Measurements from ENCODE around the gene EMD. TPM values are rescaled to one million over a fixed set of nuclear protein-coding genes. Genes with fewer than 3 reads are reported as not detected.
A peak's percentile ranks its signal among the peaks of the same experiment; 100 is the strongest.
"Not testable (repeated sequence)": the region's sequence is repeated elsewhere in the genome, so short reads cannot be mapped to it uniquely, and the experiment has no call there.

Gene EMD
- total RNA-seq (2014; rRNA removed; shearing (Covaris generic)) = 56.2 and 57.1 TPM in 2 replicates

DNA sequence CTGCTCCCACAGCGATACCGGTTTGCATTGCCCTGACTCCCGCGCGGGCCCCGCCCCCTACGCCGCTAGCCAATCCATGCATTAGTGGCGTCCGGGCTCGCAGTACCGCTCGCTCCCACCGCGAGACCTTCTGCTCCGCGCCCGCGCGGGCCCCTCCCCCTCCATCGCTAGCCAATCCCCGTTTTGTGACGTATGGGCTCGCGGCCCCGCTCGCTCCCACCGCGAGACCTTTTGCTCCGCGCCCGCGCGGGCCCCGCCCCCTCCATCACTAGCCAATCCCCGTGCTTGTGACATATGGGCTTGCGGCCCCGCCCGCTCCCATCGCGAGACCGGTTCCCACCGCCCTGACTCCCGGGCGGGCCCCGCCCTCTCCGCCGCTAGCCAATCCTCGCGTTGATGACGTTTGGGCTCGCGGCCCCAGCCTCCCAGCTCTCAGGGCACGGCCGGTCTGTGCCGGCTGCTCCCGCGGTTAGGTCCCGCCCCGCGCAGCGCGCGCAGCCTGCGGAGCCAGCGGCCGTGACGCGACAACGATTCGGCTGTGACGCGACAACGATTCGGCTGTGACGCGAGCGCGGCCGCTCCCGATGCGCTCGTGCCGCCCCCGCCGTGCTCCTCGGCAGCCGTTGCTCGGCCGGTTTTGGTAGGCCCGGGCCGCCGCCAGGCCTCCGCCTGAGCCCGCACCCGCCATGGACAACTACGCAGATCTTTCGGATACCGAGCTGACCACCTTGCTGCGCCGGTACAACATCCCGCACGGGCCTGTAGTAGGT lies at the start of gene EMD:
EMD (plus strand) TSS at position 497 of the 770 bp plus-strand sequence; CDS start at position 687, 190 bp downstream.
- 0 out of 2 replicates have a peak, but pooled peaks cover 3% of the 10 kb centered on the region for H3K36me3 ChIP-seq (replicated peaks; ENCODE audit: control insufficient read depth, insufficient read depth, low read length)
- peaks cover 3% of the 10 kb centered on the region; the same call in 1 of the 2 replicates for H3K27me3 ChIP-seq (ENCODE audit: control insufficient read depth, insufficient read depth, low read length)
- peak; percentile 97 for DNase-seq
- H3K4me3 ChIP-seq (ENCODE audit: insufficient read depth, low read depth, low read length) = peak within 1 kb of the TSS; percentile 79

DNA sequence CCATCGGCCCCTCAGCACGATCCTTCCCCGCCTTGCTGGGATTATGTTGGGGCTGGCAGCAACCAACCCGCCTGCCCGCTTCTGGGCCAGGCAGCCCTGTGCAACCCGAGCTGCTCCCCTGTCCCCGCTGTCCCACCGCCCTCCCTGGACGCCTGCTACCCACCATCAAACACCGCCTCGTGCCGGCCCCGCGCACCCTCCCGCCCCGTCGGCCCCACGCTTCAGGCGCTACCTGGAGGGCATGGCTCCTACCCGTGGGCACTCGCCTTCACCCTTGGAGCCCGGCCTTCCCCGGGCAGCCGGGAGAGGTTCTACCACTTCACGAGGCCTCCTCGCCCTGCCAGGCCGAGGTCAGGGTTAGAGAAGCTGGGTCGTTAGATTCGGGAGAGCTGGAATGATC lies 46.5 kb upstream of the EMD start:
- no peaks in the 10 kb centered on the region for H3K27me3 ChIP-seq (ENCODE audit: control insufficient read depth, insufficient read depth, low read length)
- DNase-seq = no peak
- no peaks in the 10 kb centered on the region for H3K36me3 ChIP-seq (replicated peaks; ENCODE audit: control insufficient read depth, insufficient read depth, low read length)
- no peak overlapping the region for H3K4me3 ChIP-seq (ENCODE audit: insufficient read depth, low read depth, low read length)

GRCh38 chrX:154333116-154333515 lies 46.0 kb upstream of the EMD start:
- H3K36me3 ChIP-seq (replicated peaks; ENCODE audit: control insufficient read depth, insufficient read depth, low read length) = no peaks in the 10 kb centered on the region
- H3K4me3 ChIP-seq (ENCODE audit: insufficient read depth, low read depth, low read length) = no peak overlapping the region
- H3K27me3 ChIP-seq (ENCODE audit: control insufficient read depth, insufficient read depth, low read length) = no peaks in the 10 kb centered on the region
- no peak for DNase-seq

GRCh38 chrX:154333837-154334271 lies 45.2 kb upstream of the EMD start:
- DNase-seq = peak; percentile 14
- Histone ChIP-seq H3K27me3 (ENCODE audit: control insufficient read depth, insufficient read depth, low read length) (no peaks in the 10 kb centered on the region), H3K4me3 (ENCODE audit: insufficient read depth, low read depth, low read length) (no peak overlapping the region), H3K36me3 (replicated peaks; ENCODE audit: control insufficient read depth, insufficient read depth, low read length) (no peaks in the 10 kb centered on the region)

DNA sequence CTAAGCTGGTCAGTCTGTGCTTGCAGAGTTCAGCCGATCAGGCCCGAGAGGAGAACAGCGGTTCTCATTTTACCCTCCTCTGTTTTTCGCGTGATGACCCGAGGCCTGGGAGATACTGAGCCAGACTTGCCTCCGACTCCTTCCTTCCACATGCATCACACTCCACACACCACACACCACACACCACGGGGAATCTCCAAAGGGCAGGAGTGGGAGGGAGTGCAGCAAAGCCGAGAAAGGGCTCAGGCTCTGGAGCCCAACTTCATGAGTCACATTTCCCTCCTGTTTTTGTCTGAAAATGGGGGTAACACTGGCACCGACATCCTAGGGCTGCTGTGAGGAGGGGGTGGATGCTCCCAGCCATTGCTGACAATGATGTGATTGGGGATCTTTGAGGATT lies 44.6 kb upstream of the EMD start:
- Histone ChIP-seq H3K36me3 (replicated peaks; ENCODE audit: control insufficient read depth, insufficient read depth, low read length) (no peaks in the 10 kb centered on the region), H3K4me3 (ENCODE audit: insufficient read depth, low read depth, low read length) (no peak overlapping the region), H3K27me3 (ENCODE audit: control insufficient read depth, insufficient read depth, low read length) (no peaks in the 10 kb centered on the region)
- peak; percentile 21 for DNase-seq

DNA sequence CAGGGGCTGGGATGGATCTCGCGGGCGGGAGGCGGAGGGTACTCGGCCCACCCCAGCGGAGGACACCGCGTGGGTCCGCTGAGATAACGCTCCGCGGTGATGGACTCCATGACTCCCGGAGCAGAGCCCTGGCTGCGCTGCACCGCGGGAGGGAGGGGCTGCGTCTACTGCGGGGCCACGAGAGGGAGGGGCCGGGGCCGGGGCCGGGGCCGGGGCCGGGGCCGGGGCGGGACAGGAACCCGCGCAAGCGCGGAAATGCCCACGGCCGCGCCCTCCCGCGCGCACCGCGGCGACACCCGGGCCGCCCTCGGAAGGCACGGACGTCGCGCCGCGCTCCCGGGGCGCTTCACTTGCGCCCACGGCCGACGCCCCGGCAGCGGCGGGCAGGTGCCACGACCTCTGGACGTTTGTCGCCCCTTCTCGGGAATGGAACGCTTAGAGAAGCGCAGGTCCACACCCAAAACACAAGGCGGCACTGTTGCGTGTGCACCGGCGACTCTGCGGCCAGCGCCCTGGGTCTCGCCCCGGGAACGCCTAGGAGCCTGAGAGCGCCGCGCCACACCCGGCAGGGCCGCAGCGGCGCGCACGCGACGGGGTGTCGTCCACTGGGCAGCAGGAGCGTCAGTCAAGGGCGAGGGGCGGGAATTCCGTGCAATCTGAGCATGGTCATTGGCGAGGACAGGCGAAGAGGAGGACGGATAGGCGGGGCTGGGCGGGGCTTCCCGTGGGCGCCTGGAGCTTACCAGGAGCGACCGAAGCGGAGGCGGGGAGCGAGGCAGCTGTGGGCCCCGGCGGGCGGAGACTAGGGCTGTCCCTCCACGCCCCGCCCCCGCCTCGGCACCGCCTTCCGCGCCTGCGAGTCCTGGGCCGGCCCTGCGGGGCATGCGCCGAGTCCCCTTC lies 37.4 kb upstream of the EMD start:
- H3K27me3 ChIP-seq (ENCODE audit: control insufficient read depth, insufficient read depth, low read length); DNase-seq; H3K36me3 ChIP-seq (replicated peaks; ENCODE audit: control insufficient read depth, insufficient read depth, low read length): not testable (repeated sequence)
- H3K4me3 ChIP-seq (ENCODE audit: insufficient read depth, low read depth, low read length) = peak overlapping the region; percentile 28; the same call in 1 of the 2 replicates

DNA sequence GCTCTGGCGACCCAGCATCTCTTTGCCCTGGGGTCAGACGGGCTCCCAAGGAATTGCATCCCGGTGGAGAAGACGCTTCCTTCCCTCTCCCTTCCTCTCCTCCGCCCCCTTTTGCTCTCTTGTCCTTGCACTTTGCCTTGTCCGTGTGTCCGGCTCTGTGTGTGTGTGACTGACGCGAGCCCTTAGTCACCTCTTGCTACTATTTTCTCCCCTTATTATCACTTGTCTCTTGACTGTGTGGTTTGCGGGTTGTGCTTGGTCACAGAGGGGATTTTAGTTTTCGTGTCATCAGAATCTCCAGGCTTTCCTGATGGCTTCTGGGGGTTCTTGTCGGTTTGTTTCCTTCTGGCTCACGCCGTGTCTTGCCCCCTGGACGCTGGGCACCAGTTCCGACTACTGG lies 36.0 kb upstream of the EMD start:
- not testable (repeated sequence) for H3K27me3 ChIP-seq (ENCODE audit: control insufficient read depth, insufficient read depth, low read length); DNase-seq; H3K4me3 ChIP-seq (ENCODE audit: insufficient read depth, low read depth, low read length); H3K36me3 ChIP-seq (replicated peaks; ENCODE audit: control insufficient read depth, insufficient read depth, low read length)

DNA sequence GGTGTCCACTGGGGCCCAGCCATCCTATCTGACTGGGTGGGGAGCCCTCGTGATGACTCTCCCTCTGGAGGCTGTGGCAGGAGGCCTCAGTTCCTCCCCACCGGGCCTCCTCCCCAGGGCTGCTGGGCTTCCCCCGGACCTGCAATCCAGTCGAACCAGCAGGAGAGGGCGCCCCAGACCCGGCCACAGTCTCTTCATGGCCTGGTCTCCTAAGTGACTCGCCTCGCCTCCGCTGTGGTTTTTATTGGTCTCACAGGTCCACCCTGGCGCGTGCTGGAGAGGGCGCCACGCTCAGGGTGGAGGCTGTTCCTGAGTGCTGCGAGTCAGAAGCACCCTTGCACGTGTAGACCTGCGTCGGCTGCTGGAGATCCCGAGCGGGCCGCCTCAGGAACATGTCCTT lies 35.5 kb upstream of the EMD start:
- not testable (repeated sequence) for H3K4me3 ChIP-seq (ENCODE audit: insufficient read depth, low read depth, low read length); H3K36me3 ChIP-seq (replicated peaks; ENCODE audit: control insufficient read depth, insufficient read depth, low read length); DNase-seq; H3K27me3 ChIP-seq (ENCODE audit: control insufficient read depth, insufficient read depth, low read length)

DNA sequence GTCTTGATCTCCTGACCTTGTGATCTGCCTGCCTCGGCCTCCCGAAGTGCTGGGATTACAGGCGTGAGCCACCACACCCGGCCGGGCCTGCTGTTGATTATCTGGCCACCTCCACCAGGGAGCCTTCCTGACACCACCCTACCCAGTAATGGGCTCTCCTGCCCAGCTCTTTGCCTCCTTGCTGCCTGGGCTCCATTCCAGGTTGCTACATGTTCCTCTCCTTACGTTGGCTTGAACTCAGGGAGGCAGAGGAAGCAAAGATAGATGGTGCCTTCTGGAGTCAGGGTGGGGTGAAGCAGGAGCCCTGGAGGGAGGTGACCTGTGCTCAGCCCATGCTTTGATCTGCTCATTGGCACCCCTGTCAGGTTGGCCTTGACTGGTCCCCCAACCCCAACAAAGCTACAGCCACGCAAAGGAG lies 31.0 kb upstream of the EMD start:
- peak; percentile 54 for DNase-seq
- peaks cover 17% of the 10 kb centered on the region for H3K36me3 ChIP-seq (replicated peaks; ENCODE audit: control insufficient read depth, insufficient read depth, low read length)
- H3K27me3 ChIP-seq (ENCODE audit: control insufficient read depth, insufficient read depth, low read length) = no peaks in the 10 kb centered on the region
- no peak overlapping the region for H3K4me3 ChIP-seq (ENCODE audit: insufficient read depth, low read depth, low read length)

GRCh38 chrX:154348646-154349358 lies 30.3 kb upstream of the EMD start:
- no peak for DNase-seq
- no peaks in the 10 kb centered on the region for H3K27me3 ChIP-seq (ENCODE audit: control insufficient read depth, insufficient read depth, low read length)
- H3K4me3 ChIP-seq (ENCODE audit: insufficient read depth, low read depth, low read length) = no peak overlapping the region
- peaks cover 24% of the 10 kb centered on the region for H3K36me3 ChIP-seq (replicated peaks; ENCODE audit: control insufficient read depth, insufficient read depth, low read length)

- peak; percentile 67 for DNase-seq
- H3K36me3 ChIP-seq (replicated peaks; ENCODE audit: control insufficient read depth, insufficient read depth, low read length) = peaks cover 30% of the 10 kb centered on the region
Observed at GRCh38 chrX:154349359-154349935, 29.6 kb upstream of the EMD start.

GRCh38 chrX:154349979-154350378 lies 29.1 kb upstream of the EMD start:
- H3K4me3 ChIP-seq (ENCODE audit: insufficient read depth, low read depth, low read length) = no peak overlapping the region
- peaks cover 30% of the 10 kb centered on the region for H3K36me3 ChIP-seq (replicated peaks; ENCODE audit: control insufficient read depth, insufficient read depth, low read length)
- DNase-seq = peak; percentile 51

More at GRCh38 chrX:154349359-154349935, 29.6 kb upstream of the EMD start:
- H3K4me3 ChIP-seq (ENCODE audit: insufficient read depth, low read depth, low read length) = no peak overlapping the region
- H3K27me3 ChIP-seq (ENCODE audit: control insufficient read depth, insufficient read depth, low read length) = no peaks in the 10 kb centered on the region

GRCh38 chrX:154350429-154351182 lies 28.5 kb upstream of the EMD start:
- DNase-seq = no peak
- Histone ChIP-seq H3K4me3 (ENCODE audit: insufficient read depth, low read depth, low read length) (no peak overlapping the region), H3K27me3 (ENCODE audit: control insufficient read depth, insufficient read depth, low read length) (no peaks in the 10 kb centered on the region), H3K36me3 (replicated peaks; ENCODE audit: control insufficient read depth, insufficient read depth, low read length) (peaks cover 31% of the 10 kb centered on the region)

More at GRCh38 chrX:154349979-154350378, 29.1 kb upstream of the EMD start:
- no peaks in the 10 kb centered on the region for H3K27me3 ChIP-seq (ENCODE audit: control insufficient read depth, insufficient read depth, low read length)

Data from H7 (cell line).